Cardiac muscle cell (in vitro differentiated cells and primary cell): ENCODE measurements around the gene C22orf31. TPM values are rescaled to one million over a fixed set of nuclear protein-coding genes. Genes with fewer than 3 reads are reported as not detected.
A peak's percentile ranks its signal among the peaks of the same experiment; 100 is the strongest.
"Not testable (repeated sequence)": the region's sequence is repeated elsewhere in the genome, so short reads cannot be mapped to it uniquely, and the experiment has no call there.

ENCODE experiments used
- DNase-seq, 2 donors: peaks; one replicate each; pipeline versions ENCODE4 v3.0.0 to v3.0.0-alpha.2; 2010 to 2017; ENCODE audit warnings: low read depth in 1 of 2, low spot score in 1 of 2
- H3K27ac ChIP-seq: fragments of 200-600 bp; sonication (generic); 2 replicates; pipeline ENCODE4 v1.5.1; 2016
- H3K27me3 ChIP-seq: fragments of 200-600 bp; sonication (generic); 2 replicates; pipeline ENCODE4 v1.6.0; 2016; ENCODE audit warnings: control low read depth
- H3K36me3 ChIP-seq: fragments of 200-600 bp; sonication (generic); 2 replicates; pipeline ENCODE4 v1.5.1; 2016; ENCODE audit warnings: control low read depth
- H3K4me1 ChIP-seq: fragments of 200-600 bp; sonication (generic); 2 replicates; pipeline ENCODE4 v1.8.1; 2017; ENCODE audit warnings: low read depth, mild to moderate bottlenecking, mixed run types
- H3K4me3 ChIP-seq: fragments of 200-600 bp; sonication (generic); 2 replicates; pipeline ENCODE4 v1.5.1; 2016; ENCODE audit warnings: mild to moderate bottlenecking
- H3K9me3 ChIP-seq: fragments of 200-600 bp; sonication (generic); 2 replicates; pipeline ENCODE4 v1.5.1; 2017; ENCODE audit warnings: low read depth, mild to moderate bottlenecking, control low read depth
- CTCF ChIP-seq: IDR thresholded peaks from 2 replicates; pipeline ENCODE4 v1.5.1; 2012; ENCODE audit warnings: low read depth, mild to moderate bottlenecking, low read length
- polyA plus RNA-seq: library from polyadenylated mRNA; unstranded; fragments of >200 nt; fragmentation: Nextera tagmentation; extraction: Ambion mirVana; gene quantifications from 2 replicates; pipeline ENCODE4 v1.2.1, GENCODE V29; 2016
- total RNA-seq: library from RNA; depleted of rRNA; stranded (reverse); fragments of >200 nt; gene quantifications from 2 replicates; pipeline ENCODE4 v1.2.3, GENCODE V29; 2016

C22orf31 gene
- total and polyA plus RNA-seq, 2 experiments from 2014 or later, result not detected

GRCh38 chr22:29041408-29041807 is 20.2 kb downstream of the C22orf31 start:
- no peak for TF ChIP-seq CTCF
- peak in 1 of 2 donors; percentile 83 for DNase-seq
- no peak overlapping the region for H3K27ac ChIP-seq

GRCh38 chr22:29040385-29041275 is 21.0 kb downstream of the C22orf31 start:
- Histone ChIP-seq H3K4me1 (no peaks in the 10 kb centered on the region), H3K9me3 (no peaks in the 10 kb centered on the region), H3K27ac (no peak overlapping the region), H3K27me3 (no peaks in the 10 kb centered on the region), H3K4me3 (no peak overlapping the region), H3K36me3 (peaks cover 17% of the 10 kb centered on the region)
- peak; percentile 97 for TF ChIP-seq CTCF
- peak; percentile 75 to 95 for DNase-seq

More at GRCh38 chr22:29041408-29041807, 20.2 kb downstream of the C22orf31 start:
- no peaks in the 10 kb centered on the region for H3K4me1 ChIP-seq
- no peaks in the 10 kb centered on the region for H3K27me3 ChIP-seq
- no peak overlapping the region for H3K4me3 ChIP-seq
- H3K36me3 ChIP-seq, result peaks cover 23% of the 10 kb centered on the region
- H3K9me3 ChIP-seq, result no peaks in the 10 kb centered on the region

GRCh38 chr22:29039684-29040083 is 21.9 kb downstream of the C22orf31 start:
- DNase-seq, H3K9me3 ChIP-seq, H3K4me3 ChIP-seq, H3K27me3 ChIP-seq, H3K4me1 ChIP-seq, H3K27ac ChIP-seq: not testable (repeated sequence)
- H3K36me3 ChIP-seq, result peaks cover 13% of the 10 kb centered on the region

- TF ChIP-seq CTCF, result no peak
- peak overlapping the region; percentile 19 for H3K27ac ChIP-seq
These were observed 22.5 kb downstream of the C22orf31 start for GRCh38 chr22:29039148-29039547.

GRCh38 chr22:29037340-29037932 is 24.2 kb downstream of the C22orf31 start:
- TF ChIP-seq CTCF, result no peak
- H3K36me3 ChIP-seq, result no peaks in the 10 kb centered on the region
- no peak overlapping the region for H3K4me3 ChIP-seq

More at GRCh38 chr22:29039148-29039547, 22.5 kb downstream of the C22orf31 start:
- Histone ChIP-seq H3K9me3 (no peaks in the 10 kb centered on the region), H3K36me3 (peaks cover 10% of the 10 kb centered on the region), H3K4me3 (no peak overlapping the region), H3K27me3 (no peaks in the 10 kb centered on the region), H3K4me1 (no peaks in the 10 kb centered on the region)
- no peak for DNase-seq

GRCh38 chr22:29032584-29032983 is 29.0 kb downstream of the C22orf31 start:
- Histone ChIP-seq H3K4me1 (peaks cover 40% of the 10 kb centered on the region), H3K4me3 (no peak overlapping the region), H3K36me3 (no peaks in the 10 kb centered on the region), H3K27me3 (no peaks in the 10 kb centered on the region), H3K9me3 (no peaks in the 10 kb centered on the region), H3K27ac (peak overlapping the region; percentile 93)
- DNase-seq, result no peak
- no peak for TF ChIP-seq CTCF

More at GRCh38 chr22:29037340-29037932, 24.2 kb downstream of the C22orf31 start:
- Histone ChIP-seq H3K27ac (no peak overlapping the region), H3K27me3 (no peaks in the 10 kb centered on the region), H3K9me3 (no peaks in the 10 kb centered on the region), H3K4me1 (peaks cover 8% of the 10 kb centered on the region)
- no peak for DNase-seq
